Glomerular endothelial cell (primary cell): ENCODE data around the gene PRKAR1B. TPM values are rescaled to one million over a fixed set of nuclear protein-coding genes. Genes with fewer than 3 reads are reported as not detected.

Experiments used
- DNase-seq: peaks from one replicate; pipeline ENCODE4 v3.0.0-alpha.2; 2011; ENCODE audit warnings: low read depth, low spot score; ENCODE audit errors: extremely low read depth
- total RNA-seq: library from RNA; depleted of rRNA; stranded (reverse); fragments of >200 nt; gene quantifications from 2 replicates; pipeline ENCODE4 v1.2.3, GENCODE V29; 2015

The PRKAR1B gene
- total RNA-seq, 1 donor from 2014 or later = 34.3 TPM

- no peak for DNase-seq
Measured at GRCh38 chr7:501526-501925, 225.6 kb downstream of the PRKAR1B start.

DNA sequence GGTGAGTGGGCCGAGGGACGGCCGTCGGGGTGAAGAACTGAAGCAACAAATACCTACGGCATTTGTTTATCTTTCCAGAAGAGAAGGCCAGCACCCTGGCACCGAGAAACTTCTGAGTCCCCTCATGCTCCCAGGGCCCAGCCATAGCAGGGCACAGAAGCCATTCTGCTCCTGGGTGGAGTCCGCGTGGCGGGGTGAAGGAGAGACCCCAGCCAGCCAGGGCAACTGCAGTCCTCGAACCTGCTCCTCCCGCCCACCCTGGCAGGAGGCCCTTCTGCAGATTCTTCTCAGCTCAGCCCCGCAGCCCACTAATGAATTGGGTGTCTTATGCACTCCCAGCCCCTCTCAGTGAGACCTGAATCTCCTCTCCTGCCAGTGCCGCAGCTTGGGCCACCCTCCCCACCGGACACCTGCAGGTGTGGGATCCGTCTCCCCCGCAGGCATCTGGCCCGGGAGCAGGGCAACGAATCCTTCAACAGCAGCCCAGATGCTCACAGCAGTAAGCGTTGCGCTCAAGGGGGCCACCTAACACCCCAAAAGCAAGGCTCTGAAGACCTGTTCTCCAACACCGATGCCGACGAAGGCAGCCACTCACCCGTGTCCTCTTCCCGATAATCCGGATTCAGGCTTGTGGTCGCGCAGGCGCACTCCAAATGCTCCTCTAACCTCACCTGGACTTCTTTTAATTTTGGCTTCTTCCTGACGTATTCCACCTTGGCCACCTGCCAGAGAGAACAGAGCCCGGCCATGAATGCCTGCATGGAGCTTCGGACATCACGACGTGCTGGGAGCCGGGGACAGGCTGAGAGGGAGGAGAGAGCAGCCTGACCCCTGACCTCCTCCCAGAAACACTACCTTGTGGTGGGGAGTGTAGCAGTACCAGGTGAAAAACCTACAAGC is 226.3 kb downstream of the PRKAR1B start:
- no peak for DNase-seq

GRCh38 chr7:499853-500485 is 227.1 kb downstream of the PRKAR1B start:
- DNase-seq = no peak

Other genes with a start within 250 kb of the PRKAR1B start
- 44.5 and 50.6 TPM in 2 replicates for gene PDGFA, start 207.4 kb downstream of the PRKAR1B start, total RNA-seq
- 48.7 and 50.2 TPM in 2 replicates for gene DNAAF5, start 582 bp downstream of the PRKAR1B start, total RNA-seq
- 154 and 208 TPM in 2 replicates for gene SUN1, start 105.2 kb upstream of the PRKAR1B start, total RNA-seq
- 35.7 and 41.9 TPM in 2 replicates for gene GET4, start 149.3 kb upstream of the PRKAR1B start, total RNA-seq
- gene ADAP1, start 227.4 kb upstream of the PRKAR1B start, total RNA-seq = 3.0 and 5.1 TPM in 2 replicates
- gene COX19, start 248.3 kb upstream of the PRKAR1B start, total RNA-seq = 5.1 and 9.5 TPM in 2 replicates